Activated CD4-positive, CD25-positive, alpha-beta regulatory T cell treated with anti-CD3 and anti-CD28 coated beads, Interleukin-2, amount 50 U/mL, for 72 hours (primary cell): ENCODE results near the gene ATP2C1.
A peak's percentile ranks its signal among the peaks of the same experiment; 100 is the strongest.
"Not testable (repeated sequence)": the region's sequence is repeated elsewhere in the genome, so short reads cannot be mapped to it uniquely, and the experiment has no call there.

ENCODE experiments used
- DNase-seq: peaks from one replicate; pipeline ENCODE4 v3.0.0; 2021

ATP2C1 gene

GRCh38 chr3:130893376-130894129, at the start of gene ATP2C1:
TSS of gene ATP2C1 (plus strand) at chr3:130894084. CDS start at chr3:130894770, 686 bp downstream.
- DNase-seq, result peak; percentile 94

DNA sequence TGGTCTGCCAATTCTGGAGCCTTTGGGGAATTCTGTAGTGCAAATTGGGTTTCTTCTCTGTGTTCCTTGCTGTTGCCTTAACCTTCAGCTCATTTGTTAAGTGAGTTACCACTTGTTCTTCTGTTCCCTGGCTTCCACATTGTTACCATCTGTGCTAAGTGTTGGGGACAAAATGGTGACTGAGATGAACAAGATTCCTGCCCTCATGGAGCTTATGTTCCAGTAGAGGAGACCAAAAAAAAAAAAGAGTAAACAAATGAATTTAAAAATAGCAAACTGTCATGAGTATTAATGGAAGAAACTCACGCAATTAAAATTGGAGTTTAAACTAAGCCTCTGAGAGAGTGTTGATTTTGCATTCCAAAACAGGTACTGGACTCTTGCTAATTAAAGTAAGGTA, 49.4 kb upstream of the ATP2C1 start:
- DNase-seq, result no peak

- no peak for DNase-seq
Observed at GRCh38 chr3:130846181-130846580, 47.7 kb upstream of the ATP2C1 start.

DNA sequence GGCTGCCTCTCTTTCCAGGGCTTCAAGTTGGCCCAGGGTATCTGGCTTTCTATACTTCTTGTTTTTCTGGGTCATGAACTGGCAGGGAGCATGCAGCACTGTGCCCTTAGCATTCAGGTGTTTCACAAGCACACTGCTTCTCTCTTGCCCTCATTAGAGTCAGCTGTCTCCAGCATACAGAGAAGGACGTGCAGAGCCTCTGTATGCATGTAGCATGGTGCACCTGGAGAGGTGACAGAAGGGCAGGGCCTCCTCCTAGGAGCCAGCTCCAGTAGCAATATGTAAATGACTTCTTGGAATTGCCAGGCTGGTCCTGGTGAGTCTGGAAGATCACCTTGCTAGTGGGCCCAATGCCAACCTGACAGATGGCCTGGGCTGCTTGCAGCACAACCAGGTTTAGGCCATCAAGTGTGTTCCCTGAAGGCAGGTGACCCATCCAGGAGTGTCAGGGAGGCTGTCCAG, 44.8 kb upstream of the ATP2C1 start:
- DNase-seq, result no peak

DNA sequence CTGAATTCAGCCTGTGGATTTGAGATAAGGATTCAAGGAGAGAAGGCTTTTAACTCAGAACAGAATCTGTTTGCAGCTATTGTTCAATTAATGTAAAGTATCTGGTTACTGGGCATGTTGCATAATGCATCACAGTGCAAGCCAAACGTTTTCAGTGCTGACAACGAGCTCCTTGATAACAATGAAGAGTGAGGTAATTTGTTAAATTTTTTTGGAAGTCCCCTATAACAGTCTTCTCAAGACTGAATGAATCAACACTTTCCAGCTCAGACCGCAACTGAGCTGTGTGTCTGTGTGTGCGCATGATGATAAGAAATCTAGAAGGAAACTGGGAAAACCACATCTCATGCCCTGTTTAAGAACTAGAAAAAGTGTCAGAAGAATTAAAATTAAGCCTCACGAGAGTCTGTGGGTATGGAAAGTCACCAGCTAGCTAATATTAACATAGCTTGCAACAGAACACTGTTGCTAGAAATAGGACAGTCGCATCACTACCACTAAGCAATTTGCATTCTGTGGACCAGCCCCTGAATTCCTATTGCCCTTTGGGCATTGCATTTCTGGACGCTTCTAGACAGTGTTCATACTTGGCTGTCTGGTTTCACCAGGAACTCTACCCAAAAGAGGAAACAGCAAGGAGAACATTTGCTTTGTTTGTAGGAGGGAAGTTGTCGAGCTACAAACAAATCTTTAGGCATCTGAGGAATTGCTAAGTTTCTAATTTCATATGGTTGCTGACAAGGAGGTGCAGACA, 43.7 kb upstream of the ATP2C1 start:
- DNase-seq, result no peak

DNA sequence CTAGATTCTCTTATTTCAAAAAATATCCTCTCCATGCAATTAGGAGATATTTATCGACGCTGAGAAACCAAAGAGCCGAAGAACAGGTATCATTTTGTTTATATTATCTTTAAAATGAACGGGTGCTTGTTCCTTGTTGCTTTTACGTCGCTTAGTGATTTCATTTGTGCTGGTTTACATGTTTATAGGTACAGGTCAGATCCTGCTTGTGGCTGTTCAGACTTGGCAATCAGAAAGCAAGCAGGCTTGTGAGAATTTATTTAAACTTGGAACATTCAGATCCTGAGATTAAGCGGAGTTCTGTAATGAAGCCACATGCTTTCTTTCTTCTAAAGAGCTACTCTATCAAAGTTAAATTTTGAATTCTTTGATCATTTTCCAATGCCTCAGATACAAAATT, 43.0 kb upstream of the ATP2C1 start:
- no peak for DNase-seq

GRCh38 chr3:130851277-130851676, 42.6 kb upstream of the ATP2C1 start:
- no peak for DNase-seq

DNA sequence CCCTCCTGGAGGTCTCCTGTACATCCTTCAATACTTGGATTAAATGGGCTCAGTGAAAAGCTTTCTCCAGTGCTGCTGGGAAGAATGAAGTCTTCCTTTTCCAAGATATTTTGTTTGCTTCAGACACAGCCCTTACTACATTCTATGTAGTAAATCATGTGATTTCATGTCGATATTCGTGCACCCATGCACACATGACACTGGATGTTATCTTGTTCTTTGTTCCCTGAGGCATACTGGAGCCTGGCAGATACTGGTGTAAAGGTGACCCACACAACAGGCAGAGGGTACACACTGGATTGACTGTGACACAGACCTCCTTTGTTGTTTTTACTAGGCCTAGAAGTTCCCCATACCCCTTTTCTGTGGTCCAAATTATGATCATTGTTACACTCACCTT, 40.3 kb upstream of the ATP2C1 start:
- DNase-seq, result no peak

DNA sequence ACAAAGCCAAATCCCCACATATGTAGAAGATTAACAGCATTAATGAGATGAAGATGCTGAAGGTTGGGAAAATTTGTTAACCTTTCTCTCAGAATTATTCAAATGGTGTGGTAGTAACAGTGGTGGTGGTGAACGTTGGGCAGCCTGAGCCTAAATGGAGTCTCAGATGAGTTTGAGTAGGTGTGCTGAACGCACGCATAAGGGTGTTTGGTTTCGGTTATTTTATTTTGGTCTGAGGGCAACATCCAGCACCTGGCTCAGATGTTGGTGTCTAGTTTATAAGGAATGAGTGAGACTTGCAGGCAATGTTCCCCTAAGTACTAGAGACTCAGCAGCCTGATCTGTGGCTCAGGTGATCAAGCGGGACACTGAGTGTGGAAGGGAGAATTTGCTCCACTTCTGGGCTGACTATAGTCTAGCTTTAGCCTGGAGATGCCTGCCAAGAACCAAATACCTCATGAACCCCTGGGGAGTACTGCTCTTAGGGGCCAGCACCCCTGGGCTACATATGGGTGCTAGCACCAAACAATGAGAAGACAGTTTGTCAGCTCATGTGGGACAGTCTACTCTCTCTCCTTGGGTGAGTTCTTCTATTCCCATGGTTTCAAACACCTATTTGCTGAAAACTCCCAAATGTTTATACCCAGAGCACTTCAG, 39.5 kb upstream of the ATP2C1 start:
- no peak for DNase-seq

DNA sequence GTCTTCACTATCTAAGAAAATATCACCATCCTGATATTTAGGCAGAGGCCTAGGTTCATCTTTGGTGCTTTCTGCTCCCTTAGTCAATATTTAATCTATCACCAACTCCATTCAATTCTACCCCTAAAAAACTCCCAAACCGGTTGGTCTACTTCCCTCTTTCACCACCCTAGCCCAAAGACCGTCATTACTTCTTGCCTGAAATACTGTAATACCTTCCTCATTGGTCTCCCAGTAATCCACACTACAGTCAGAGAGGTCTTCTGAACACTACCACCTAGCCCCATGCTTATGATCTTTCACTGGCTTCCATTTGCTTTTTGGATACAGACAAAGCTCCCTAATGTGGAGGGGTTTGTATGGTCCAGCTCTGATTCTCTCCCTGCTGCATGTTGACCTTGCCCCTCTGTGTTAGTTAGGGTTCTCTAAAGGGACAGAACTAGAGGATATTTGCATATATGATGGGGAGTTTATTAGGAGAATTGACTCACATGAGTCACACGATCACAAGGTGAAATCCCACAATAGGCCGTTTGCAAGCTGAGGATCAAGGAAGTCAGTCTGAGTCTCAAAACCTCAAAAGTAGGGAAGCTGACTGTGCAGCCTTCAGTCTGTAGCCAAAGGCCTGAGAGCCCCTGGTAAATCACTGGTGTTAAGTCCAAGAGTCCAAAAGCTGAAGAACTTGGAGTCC, 36.4 kb upstream of the ATP2C1 start:
- DNase-seq, result no peak

- DNase-seq, result not testable (repeated sequence)
Observed at GRCh38 chr3:130862130-130862529, 31.8 kb upstream of the ATP2C1 start.

GRCh38 chr3:130865489-130865888, 28.4 kb upstream of the ATP2C1 start:
- DNase-seq, result no peak

- DNase-seq, result no peak
Observed at GRCh38 chr3:130866327-130866726, 27.6 kb upstream of the ATP2C1 start.

GRCh38 chr3:130870423-130870822, 23.5 kb upstream of the ATP2C1 start:
- DNase-seq, result no peak

DNA sequence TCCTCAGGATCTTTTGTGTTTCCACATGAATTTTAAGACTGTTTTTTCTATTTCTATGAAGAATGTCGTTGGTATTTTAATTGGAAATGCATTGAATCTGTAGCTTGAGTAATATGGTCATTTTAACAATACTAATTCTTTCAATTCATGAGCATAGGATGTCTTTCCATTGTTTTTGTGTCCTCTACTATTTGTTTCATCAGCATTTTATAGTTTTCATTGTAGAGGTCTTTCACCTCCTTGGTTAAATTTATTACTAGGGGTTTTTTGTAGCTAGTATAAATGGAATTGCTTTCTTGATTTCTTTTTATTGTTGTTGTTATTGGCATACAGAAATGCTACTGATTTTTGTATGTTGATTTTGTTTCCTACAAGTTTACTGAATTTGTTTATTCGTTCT, 17.3 kb upstream of the ATP2C1 start:
- no peak for DNase-seq

GRCh38 chr3:130878464-130878863, 15.4 kb upstream of the ATP2C1 start:
- DNase-seq, result no peak

GRCh38 chr3:130889416-130889946, 4.4 kb upstream of the ATP2C1 start:
- no peak for DNase-seq

DNA sequence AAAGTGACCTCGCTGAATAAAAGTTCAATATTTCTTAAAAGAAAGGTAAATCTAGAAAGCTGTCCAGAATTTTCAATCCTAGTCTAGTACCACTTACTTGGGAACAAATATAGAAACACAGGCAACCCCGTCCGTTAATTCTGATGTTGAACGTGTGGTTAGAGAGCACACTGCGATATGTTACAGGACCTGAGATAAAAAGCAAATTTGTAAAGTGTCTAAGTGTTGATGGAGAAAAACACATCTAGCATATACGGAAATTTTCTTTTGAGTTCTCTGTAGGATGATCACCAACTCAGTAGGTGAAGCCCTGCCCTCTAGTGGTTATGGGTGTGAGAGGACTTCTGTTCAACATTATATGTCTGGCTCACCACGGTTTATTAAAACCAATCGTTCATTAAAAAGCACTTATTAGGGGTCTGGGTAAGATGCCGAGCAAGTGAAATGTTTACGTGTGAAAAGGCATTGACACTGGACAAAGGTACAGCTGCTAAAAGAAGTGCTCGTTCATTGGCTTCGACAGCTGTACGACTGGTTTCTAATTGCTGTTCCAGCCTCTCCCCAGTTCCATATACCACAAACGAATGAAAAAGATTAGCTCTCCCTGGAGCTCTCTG, 1.0 kb upstream of the ATP2C1 start:
- DNase-seq, result peak; percentile 50

DNA sequence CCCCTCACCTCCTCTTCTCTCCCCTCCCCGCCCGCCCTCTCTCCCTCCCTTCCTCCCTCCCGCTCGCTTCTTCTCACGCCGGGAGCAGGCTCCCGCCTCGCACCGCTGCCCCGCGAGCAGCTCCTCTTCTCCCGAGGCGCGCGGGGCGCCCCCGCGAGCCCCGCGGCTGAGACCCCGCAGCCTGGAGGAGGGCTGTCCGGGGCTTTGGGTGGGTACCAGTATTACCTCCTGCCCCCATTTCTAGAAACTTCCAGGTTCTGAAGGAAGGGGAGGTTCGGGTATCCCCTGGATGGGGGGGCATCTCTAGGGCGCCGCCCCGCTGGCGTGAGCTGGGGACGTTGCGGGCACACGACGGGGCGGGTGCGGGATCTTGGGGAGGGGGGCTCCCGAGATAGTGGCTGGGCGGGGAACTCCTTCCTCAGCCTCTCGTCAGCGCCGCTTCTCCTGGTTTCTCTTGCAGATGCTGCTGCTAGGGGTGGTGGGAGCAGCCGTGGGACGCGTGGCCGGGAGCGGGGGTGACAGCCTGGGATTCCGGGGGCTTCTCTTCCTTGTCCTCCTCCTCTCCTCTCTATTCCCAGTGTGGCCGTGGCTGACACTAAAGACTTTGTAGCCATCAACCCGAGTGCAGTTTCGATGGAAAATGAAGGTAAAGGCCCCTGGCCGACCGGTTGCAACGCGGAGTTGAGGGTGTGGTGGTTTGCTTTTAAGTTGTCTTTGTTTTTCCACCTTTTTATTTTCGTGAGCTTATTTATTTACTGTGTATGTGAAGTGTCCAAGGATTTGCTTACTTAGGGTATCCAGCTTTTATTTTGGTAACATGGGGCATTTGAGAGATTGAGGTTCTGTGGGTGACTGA, 474 bp downstream of the ATP2C1 start:
- DNase-seq, result peak; percentile 51

DNA sequence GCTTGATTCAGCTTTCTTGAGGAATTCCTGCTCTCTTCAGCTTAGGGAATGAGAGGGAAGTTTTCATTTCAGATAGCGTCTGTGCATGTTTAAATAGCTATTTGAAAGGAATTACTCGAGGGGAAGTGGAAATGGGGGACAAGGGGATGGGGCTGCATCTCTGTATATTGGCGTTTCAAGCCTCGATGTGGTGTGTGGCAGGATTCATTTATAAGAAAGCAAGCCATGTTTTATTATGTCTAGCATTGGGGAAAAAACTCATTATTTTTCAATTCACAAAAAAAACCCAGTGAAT, 1.0 kb downstream of the ATP2C1 start:
- DNase-seq, result no peak

DNA sequence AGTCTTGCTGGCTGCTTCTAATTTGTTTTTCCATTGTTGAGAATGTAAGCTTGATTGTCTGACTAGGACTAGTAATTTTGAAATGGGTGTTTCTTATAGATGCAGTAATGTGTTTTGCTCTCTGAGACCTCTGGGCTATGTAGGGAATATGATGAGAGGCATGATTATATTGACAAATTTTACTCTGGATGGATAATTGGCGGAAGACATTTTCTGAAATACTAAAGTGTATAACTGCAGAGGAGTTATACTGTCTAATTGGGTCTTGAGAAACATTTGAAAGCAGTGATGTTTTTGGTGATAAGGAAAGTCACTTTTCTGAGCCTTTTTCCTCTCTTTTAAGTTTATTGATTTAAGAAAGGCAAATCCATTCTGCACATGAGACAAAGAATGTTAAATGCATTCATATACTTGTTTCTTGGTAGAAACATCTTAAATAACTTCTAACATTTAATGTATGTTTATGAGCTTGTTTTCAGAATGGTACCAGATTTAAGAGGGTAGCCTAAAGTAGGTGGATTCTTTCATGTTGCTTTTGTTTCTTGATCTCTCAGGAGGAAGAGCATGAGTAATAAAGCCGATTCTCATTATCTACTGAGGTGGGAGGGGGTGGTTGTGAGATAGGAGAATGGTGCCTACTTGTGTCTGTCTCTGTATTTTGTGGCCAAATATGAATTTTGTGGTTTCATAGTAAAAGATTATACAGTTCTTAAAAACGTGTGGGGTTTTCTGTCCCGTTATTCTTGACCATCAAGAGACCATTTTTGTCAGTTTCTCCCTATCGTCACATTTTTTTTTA, 2.0 kb downstream of the ATP2C1 start:
- DNase-seq, result no peak
